Amniotic stem cell (primary cell): Measurements from ENCODE around the gene DYRK1B.
A peak's percentile ranks its signal among the peaks of the same experiment; 100 is the strongest.
"Not testable (repeated sequence)": the region's sequence is repeated elsewhere in the genome, so short reads cannot be mapped to it uniquely, and the experiment has no call there.

Source experiments
- DNase-seq: peaks from one replicate; lab custom pipeline; 2025; lab: John Stamatoyannopoulos, UW

The DYRK1B gene

GRCh38 chr19:39833464-39834286, at the start of gene DYRK1B:
TSS of gene DYRK1B (minus strand) at chr19:39834162. CDS start at chr19:39831867, 2,295 bp downstream.
- peak; percentile 89 for DNase-seq

GRCh38 chr19:39882645-39883044, 48.7 kb upstream of the DYRK1B start:
- not testable (repeated sequence) for DNase-seq

- DNase-seq = not testable (repeated sequence)
Observed at GRCh38 chr19:39881495-39882110, 47.6 kb upstream of the DYRK1B start.

- not testable (repeated sequence) for DNase-seq
Observed at GRCh38 chr19:39880241-39880640, 46.3 kb upstream of the DYRK1B start.

GRCh38 chr19:39879796-39880195, 45.8 kb upstream of the DYRK1B start:
- DNase-seq = not testable (repeated sequence)

GRCh38 chr19:39878866-39879265, 44.9 kb upstream of the DYRK1B start:
- not testable (repeated sequence) for DNase-seq

GRCh38 chr19:39878398-39878797, 44.4 kb upstream of the DYRK1B start:
- no peak for DNase-seq

GRCh38 chr19:39877982-39878381, 44.0 kb upstream of the DYRK1B start:
- DNase-seq = not testable (repeated sequence)

GRCh38 chr19:39877488-39877887, 43.5 kb upstream of the DYRK1B start:
- not testable (repeated sequence) for DNase-seq

- DNase-seq = not testable (repeated sequence)
Observed at GRCh38 chr19:39876486-39876885, 42.5 kb upstream of the DYRK1B start.

- DNase-seq = not testable (repeated sequence)
Observed at GRCh38 chr19:39875401-39875864, 41.5 kb upstream of the DYRK1B start.

GRCh38 chr19:39874404-39874803, 40.4 kb upstream of the DYRK1B start:
- no peak for DNase-seq

GRCh38 chr19:39873385-39873784, 39.4 kb upstream of the DYRK1B start:
- DNase-seq = no peak

- DNase-seq = no peak
Observed at GRCh38 chr19:39871886-39872866, 38.2 kb upstream of the DYRK1B start.

GRCh38 chr19:39871362-39871761, 37.4 kb upstream of the DYRK1B start:
- no peak for DNase-seq

GRCh38 chr19:39870171-39870971, 36.4 kb upstream of the DYRK1B start:
- DNase-seq = no peak

GRCh38 chr19:39867952-39868351, 34.0 kb upstream of the DYRK1B start:
- DNase-seq = no peak

GRCh38 chr19:39867133-39867532, 33.2 kb upstream of the DYRK1B start:
- DNase-seq = no peak

GRCh38 chr19:39865953-39866352, 32.0 kb upstream of the DYRK1B start:
- DNase-seq = no peak

- no peak for DNase-seq
Observed at GRCh38 chr19:39865186-39865585, 31.2 kb upstream of the DYRK1B start.

GRCh38 chr19:39864118-39864517, 30.2 kb upstream of the DYRK1B start:
- no peak for DNase-seq
